Measurements from ENCODE around the gene HTD2.
"Not testable (repeated sequence)": the region's sequence is repeated elsewhere in the genome, so short reads cannot be mapped to it uniquely, and the experiment has no call there.

DNA sequence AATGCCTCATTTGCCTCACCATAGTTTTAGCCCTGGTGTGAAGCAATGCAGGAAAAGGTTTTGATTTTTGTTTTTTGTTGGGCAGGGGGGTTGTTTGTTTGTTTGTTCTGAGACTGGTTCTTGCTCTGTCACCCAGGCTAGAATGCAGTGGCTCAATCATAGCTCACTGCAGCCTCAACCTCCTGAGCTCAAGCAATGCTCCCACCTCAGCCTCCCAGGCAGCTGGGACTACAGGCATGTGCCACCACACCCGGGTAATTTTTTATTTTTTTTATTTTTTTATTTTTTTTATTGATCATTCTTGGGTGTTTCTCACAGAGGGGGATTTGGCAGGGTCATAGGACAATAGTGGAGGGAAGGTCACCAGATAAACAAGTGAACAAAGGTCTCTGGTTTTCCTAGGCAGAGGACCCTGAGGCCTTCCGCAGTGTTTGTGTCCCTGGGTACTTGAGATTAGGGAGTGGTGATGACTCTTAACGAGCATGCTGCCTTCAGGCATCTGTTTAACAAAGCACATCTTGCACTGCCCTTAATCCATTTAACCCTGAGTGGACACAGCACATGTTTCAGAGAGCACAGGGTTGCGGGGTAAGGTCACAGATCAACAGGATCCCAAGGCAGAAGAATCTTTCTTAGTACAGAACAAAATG lies 17.2 kb upstream of the HTD2 start:
- TF ChIP-seq, protein P1, sequence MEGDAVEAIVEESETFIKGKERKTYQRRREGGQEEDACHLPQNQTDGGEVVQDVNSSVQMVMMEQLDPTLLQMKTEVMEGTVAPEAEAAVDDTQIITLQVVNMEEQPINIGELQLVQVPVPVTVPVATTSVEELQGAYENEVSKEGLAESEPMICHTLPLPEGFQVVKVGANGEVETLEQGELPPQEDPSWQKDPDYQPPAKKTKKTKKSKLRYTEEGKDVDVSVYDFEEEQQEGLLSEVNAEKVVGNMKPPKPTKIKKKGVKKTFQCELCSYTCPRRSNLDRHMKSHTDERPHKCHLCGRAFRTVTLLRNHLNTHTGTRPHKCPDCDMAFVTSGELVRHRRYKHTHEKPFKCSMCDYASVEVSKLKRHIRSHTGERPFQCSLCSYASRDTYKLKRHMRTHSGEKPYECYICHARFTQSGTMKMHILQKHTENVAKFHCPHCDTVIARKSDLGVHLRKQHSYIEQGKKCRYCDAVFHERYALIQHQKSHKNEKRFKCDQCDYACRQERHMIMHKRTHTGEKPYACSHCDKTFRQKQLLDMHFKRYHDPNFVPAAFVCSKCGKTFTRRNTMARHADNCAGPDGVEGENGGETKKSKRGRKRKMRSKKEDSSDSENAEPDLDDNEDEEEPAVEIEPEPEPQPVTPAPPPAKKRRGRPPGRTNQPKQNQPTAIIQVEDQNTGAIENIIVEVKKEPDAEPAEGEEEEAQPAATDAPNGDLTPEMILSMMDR (IDR thresholded peaks at IDR 0.05; ENCODE audit: low read length): not testable (repeated sequence)
- not testable (repeated sequence) for TF ChIP-seq EZH2 (optimal IDR thresholded peaks at IDR 0.05; ENCODE audit: low read depth, low read length); EZH2phosphoT487 (IDR thresholded peaks at IDR 0.05; ENCODE audit: low read length)
